SH-SY5Y (cell line): ENCODE measurements around the gene SEMA3A.

Experiments used
- GATA2 ChIP-seq: IDR thresholded peaks from 2 replicates; pipeline ENCODE4 v1.6.1; 2011; ENCODE audit warnings: mild to moderate bottlenecking, low read depth, low read length
- GATA3 ChIP-seq: IDR thresholded peaks from 2 replicates; pipeline ENCODE4 v1.6.1; 2011; ENCODE audit warnings: low read depth, mild to moderate bottlenecking, low read length, moderate library complexity

- TF ChIP-seq GATA2 (no peak), GATA3 (no peak)
Observed at GRCh38 chr7:84152995-84153394, 41.6 kb downstream of the SEMA3A start.
